Measurements from ENCODE around the gene ETFBKMT. TPM values are rescaled to one million over a fixed set of nuclear protein-coding genes. Genes with fewer than 3 reads are reported as not detected.

Gene ETFBKMT
- total and polyA plus RNA-seq, 2 of the 4 experiments (the other 2 are of a cell fraction), result 1.2 to 2.5 TPM

DNA sequence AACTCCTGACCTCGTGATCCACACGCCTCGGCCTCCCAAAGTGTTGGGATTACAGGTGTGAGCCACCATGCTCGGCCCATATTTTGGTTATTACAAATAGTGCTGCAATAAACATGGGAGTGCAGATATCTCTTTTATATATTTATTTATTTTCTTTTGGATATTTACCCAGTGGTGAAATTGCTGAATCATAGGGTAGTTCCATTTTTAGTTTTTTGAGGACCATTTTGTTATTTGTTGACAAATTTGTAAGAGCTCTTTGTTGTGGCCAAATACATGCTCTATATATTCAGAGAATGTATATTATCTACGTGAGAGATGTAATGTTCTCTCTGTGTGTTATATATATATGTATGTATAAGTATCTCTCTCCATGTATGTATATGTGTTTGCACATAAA, 53.4 kb downstream of the ETFBKMT start:
- in situ Hi-C loops (cut with MboI; ENCODE audit: low sequenced_read_pairs), result no loop called here
- ATAC-seq (ENCODE audit: low read depth) (no peak), DNase-seq (no peak)
- Histone ChIP-seq H3K4me1 (ENCODE audit: control insufficient read depth, insufficient read depth, low read length) (no peaks in the 10 kb centered on the region), H2BK20ac (ENCODE audit: low read depth, low read length) (no peak overlapping the region), H4K20me1 (ENCODE audit: insufficient read depth, low read length) (no peaks in the 10 kb centered on the region), H3K9me3 (ENCODE audit: control insufficient read depth, insufficient read depth, low read length) (no peaks in the 10 kb centered on the region), H3K23ac (ENCODE audit: low read depth, low read length) (no peak overlapping the region), H2BK120ac (ENCODE audit: low read depth, low read length) (no peak overlapping the region), H2AK5ac (ENCODE audit: low read depth, low read length) (no peak overlapping the region), H3K18ac (ENCODE audit: low read depth, low read length) (no peak overlapping the region), H4K91ac (ENCODE audit: insufficient read depth, low read depth, low read length) (no peak overlapping the region), H3K27me3 (ENCODE audit: control insufficient read depth, insufficient read depth, low read length) (no peaks in the 10 kb centered on the region), H2AK9ac (replicated peaks; ENCODE audit: low read depth, low read length, poor library complexity) (no peak overlapping the region), H3K9me1 (ENCODE audit: insufficient read depth, low read length) (no peaks in the 10 kb centered on the region), H3K79me1 (ENCODE audit: low read depth in 1 of 2, low read length in 2 of 2) (no peaks in the 10 kb centered on the region), H2AFZ (replicated peaks; ENCODE audit: low read length, poor library complexity) (no peak overlapping the region), H4K8ac (ENCODE audit: low read depth in 2 of 2, low read length in 2 of 2) (no peak overlapping the region), H3K9ac (ENCODE audit: low read depth, low read length) (no peak overlapping the region), H4K5ac (ENCODE audit: low read depth, low read length) (no peak overlapping the region), H3K56ac (ENCODE audit: extremely low read depth, insufficient read depth, low read length) (no peak overlapping the region), H2BK5ac (ENCODE audit: low read depth, low read length, poor library complexity, severe bottlenecking) (no peak overlapping the region), H3K4me3 (ENCODE audit: insufficient read depth, low read depth, low read length) (no peak overlapping the region), H2BK15ac (ENCODE audit: low read depth, low read length) (no peak overlapping the region), H3K4ac (ENCODE audit: low read depth, low read length) (no peak overlapping the region), H3K4me2 (ENCODE audit: low read depth, low read length) (no peak overlapping the region), H3K27ac (ENCODE audit: insufficient read depth, low read length) (no peak overlapping the region), H3K36me3 (ENCODE audit: control insufficient read depth, insufficient read depth, low read length) (no peaks in the 10 kb centered on the region), H3K14ac (replicated peaks; ENCODE audit: low read depth, low read length) (no peak overlapping the region)
- WGBS, 2 experiments (ENCODE audit: extremely low coverage in 2 of 2, insufficient read length in 1 of 2), result no CpG with 5 or more reads among the region's 5 CpGs
- CTCF ChIA-PET, result no interaction called here
- TF ChIP-seq POLR2A (IDR thresholded peaks at IDR 0.05; ENCODE audit: low read depth, low read length), result no peak
- TF ChIP-seq RAD21 (IDR thresholded peaks at IDR 0.05; ENCODE audit: low read length), result no peak
- no peak for TF ChIP-seq FOS (IDR thresholded peaks at IDR 0.05; ENCODE audit: low read depth, low read length)
- TF ChIP-seq CHD1 (IDR thresholded peaks at IDR 0.05; ENCODE audit: low read depth, low read length), result no peak
- TF ChIP-seq MAZ (IDR thresholded peaks at IDR 0.05; ENCODE audit: borderline replicate concordance, low read depth, low read length), result no peak
- TF ChIP-seq, protein P1, sequence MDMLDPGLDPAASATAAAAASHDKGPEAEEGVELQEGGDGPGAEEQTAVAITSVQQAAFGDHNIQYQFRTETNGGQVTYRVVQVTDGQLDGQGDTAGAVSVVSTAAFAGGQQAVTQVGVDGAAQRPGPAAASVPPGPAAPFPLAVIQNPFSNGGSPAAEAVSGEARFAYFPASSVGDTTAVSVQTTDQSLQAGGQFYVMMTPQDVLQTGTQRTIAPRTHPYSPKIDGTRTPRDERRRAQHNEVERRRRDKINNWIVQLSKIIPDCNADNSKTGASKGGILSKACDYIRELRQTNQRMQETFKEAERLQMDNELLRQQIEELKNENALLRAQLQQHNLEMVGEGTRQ (IDR thresholded peaks at IDR 0.05; ENCODE audit: low read depth, low read length), result no peak
- TF ChIP-seq, protein P2, sequence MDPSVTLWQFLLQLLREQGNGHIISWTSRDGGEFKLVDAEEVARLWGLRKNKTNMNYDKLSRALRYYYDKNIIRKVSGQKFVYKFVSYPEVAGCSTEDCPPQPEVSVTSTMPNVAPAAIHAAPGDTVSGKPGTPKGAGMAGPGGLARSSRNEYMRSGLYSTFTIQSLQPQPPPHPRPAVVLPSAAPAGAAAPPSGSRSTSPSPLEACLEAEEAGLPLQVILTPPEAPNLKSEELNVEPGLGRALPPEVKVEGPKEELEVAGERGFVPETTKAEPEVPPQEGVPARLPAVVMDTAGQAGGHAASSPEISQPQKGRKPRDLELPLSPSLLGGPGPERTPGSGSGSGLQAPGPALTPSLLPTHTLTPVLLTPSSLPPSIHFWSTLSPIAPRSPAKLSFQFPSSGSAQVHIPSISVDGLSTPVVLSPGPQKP (IDR thresholded peaks at IDR 0.05; ENCODE audit: borderline replicate concordance, low read depth, low read length), result no peak
- no peak for TF ChIP-seq NFE2L2 (IDR thresholded peaks at IDR 0.05; ENCODE audit: low read depth, low read length)
- TF ChIP-seq RFX5 (IDR thresholded peaks at IDR 0.05; ENCODE audit: low read depth, low read length), result no peak
- TF ChIP-seq BHLHE40 (IDR thresholded peaks at IDR 0.05; ENCODE audit: low read depth, low read length), result no peak
- TF ChIP-seq SMC3 (IDR thresholded peaks at IDR 0.05; ENCODE audit: low read depth, low read length), result no peak
- TF ChIP-seq MAFK (IDR thresholded peaks at IDR 0.05; ENCODE audit: low read depth, low read length), result no peak
- TF ChIP-seq RCOR1 (IDR thresholded peaks at IDR 0.05; ENCODE audit: insufficient replicate concordance, low read length), result no peak
- no peak for TF ChIP-seq MXI1 (IDR thresholded peaks at IDR 0.05; ENCODE audit: borderline replicate concordance, low read depth, low read length)
- TF ChIP-seq CEBPB (IDR thresholded peaks at IDR 0.05; ENCODE audit: low read depth, low read length), result no peak
- TF ChIP-seq, protein P3, sequence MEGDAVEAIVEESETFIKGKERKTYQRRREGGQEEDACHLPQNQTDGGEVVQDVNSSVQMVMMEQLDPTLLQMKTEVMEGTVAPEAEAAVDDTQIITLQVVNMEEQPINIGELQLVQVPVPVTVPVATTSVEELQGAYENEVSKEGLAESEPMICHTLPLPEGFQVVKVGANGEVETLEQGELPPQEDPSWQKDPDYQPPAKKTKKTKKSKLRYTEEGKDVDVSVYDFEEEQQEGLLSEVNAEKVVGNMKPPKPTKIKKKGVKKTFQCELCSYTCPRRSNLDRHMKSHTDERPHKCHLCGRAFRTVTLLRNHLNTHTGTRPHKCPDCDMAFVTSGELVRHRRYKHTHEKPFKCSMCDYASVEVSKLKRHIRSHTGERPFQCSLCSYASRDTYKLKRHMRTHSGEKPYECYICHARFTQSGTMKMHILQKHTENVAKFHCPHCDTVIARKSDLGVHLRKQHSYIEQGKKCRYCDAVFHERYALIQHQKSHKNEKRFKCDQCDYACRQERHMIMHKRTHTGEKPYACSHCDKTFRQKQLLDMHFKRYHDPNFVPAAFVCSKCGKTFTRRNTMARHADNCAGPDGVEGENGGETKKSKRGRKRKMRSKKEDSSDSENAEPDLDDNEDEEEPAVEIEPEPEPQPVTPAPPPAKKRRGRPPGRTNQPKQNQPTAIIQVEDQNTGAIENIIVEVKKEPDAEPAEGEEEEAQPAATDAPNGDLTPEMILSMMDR (conservative IDR thresholded peaks at IDR 0.05; ENCODE audit: low read depth, low read length), result no peak
- POLR2A ChIA-PET (ENCODE audit: unreplicated experiment), result no interaction called here
- intact Hi-C loops (cut with micrococcal nuclease), result no loop called here
- dilution Hi-C loops (cut with HindIII; ENCODE audit: low sequenced_read_pairs, unreplicated experiment), result no loop called here
- BruUV-seq (replicated peaks), result no TSS peak
